Neuronal stem cell (in vitro differentiated cells): Measurements from ENCODE around the gene KDM7A.

Source experiments
- DNase-seq: peaks from one replicate; pipeline ENCODE4 v3.0.0-alpha.2; 2013; ENCODE audit warnings: low spot score
- H2AFZ ChIP-seq: one replicate; pipeline ENCODE4 v1.6.1; 2013; ENCODE audit warnings: mild to moderate bottlenecking, low read length, inconsistent platforms
- H2AK5ac ChIP-seq: 2 replicates; pipeline ENCODE4 v1.6.1; 2013; ENCODE audit warnings: low read depth, mild to moderate bottlenecking, inconsistent platforms, low read length, moderate library complexity, mixed read lengths
- H2BK120ac ChIP-seq: 2 replicates; pipeline ENCODE4 v1.6.1; 2013; ENCODE audit warnings: low read depth, mild to moderate bottlenecking, inconsistent platforms, low read length, moderate library complexity, mixed read lengths
- H2BK12ac ChIP-seq: one replicate; pipeline ENCODE4 v1.6.1; 2013; ENCODE audit warnings: low read length, inconsistent platforms
- H2BK15ac ChIP-seq: 2 replicates; pipeline ENCODE4 v1.6.1; 2013; ENCODE audit warnings: mild to moderate bottlenecking, low read length, inconsistent platforms, mixed read lengths
- H2BK5ac ChIP-seq: one replicate; pipeline ENCODE4 v1.6.1; 2013; ENCODE audit warnings: inconsistent platforms, mild to moderate bottlenecking, low read length, moderate library complexity
- H3K14ac ChIP-seq: one replicate; pipeline ENCODE4 v1.6.1; 2013; ENCODE audit warnings: low read length, inconsistent platforms
- H3K18ac ChIP-seq: 2 replicates; pipeline ENCODE4 v1.6.1; 2013; ENCODE audit warnings: low read length, inconsistent platforms
- H3K23ac ChIP-seq: 2 replicates; pipeline ENCODE4 v1.6.1; 2013; ENCODE audit warnings: low read depth, mild to moderate bottlenecking, mixed read lengths, low read length, inconsistent platforms; ENCODE audit not compliant: poor library complexity
- H3K27ac ChIP-seq: replicated peaks from 3 replicates; pipeline ENCODE4 v1.5.1; 2013; ENCODE audit warnings: low read length, inconsistent platforms
- H3K27me3 ChIP-seq, 3 experiments: 2 replicates each; pipeline ENCODE4 v1.6.1; 2013; ENCODE audit warnings: low read length in 3 of 3, mild to moderate bottlenecking in 2 of 3, inconsistent platforms in 1 of 3, low read depth in 1 of 3, mixed read lengths in 1 of 3, moderate library complexity in 1 of 3; ENCODE audit not compliant: control insufficient read depth in 3 of 3, insufficient read depth in 3 of 3
- H3K36me3 ChIP-seq, 2 donors: replicated peaks in 1 of 2; 2 replicates each; pipeline ENCODE4 v1.6.1; 2013; ENCODE audit warnings: low read length in 2 of 2; ENCODE audit not compliant: control insufficient read depth in 2 of 2, insufficient read depth in 2 of 2
- H3K4ac ChIP-seq: 2 replicates; pipeline ENCODE4 v1.6.1; 2013; ENCODE audit warnings: inconsistent platforms, mild to moderate bottlenecking, low read length, moderate library complexity
- H3K4me1 ChIP-seq, 2 donors: 1 replicate in 1 of 2; 2 replicates in 1 of 2; pipeline ENCODE4 v1.6.1; 2013; ENCODE audit warnings: low read length in 2 of 2, low read depth in 1 of 2; ENCODE audit not compliant: control insufficient read depth in 2 of 2, insufficient read depth in 1 of 2
- H3K4me2 ChIP-seq: one replicate; pipeline ENCODE4 v1.6.1; 2013; ENCODE audit warnings: mild to moderate bottlenecking, low read length, inconsistent platforms; ENCODE audit not compliant: insufficient read depth, poor library complexity, severe bottlenecking
- H3K4me3 ChIP-seq, 2 donors: 2 replicates each; pipeline ENCODE4 v1.5.1; 2013; ENCODE audit warnings: low read length in 2 of 2, mild to moderate bottlenecking in 2 of 2, inconsistent platforms in 1 of 2, moderate library complexity in 1 of 2
- H3K79me1 ChIP-seq: one replicate; pipeline ENCODE4 v1.6.1; 2013; ENCODE audit warnings: low read depth, mild to moderate bottlenecking, inconsistent platforms, low read length, moderate library complexity
- H3K9ac ChIP-seq: one replicate; pipeline ENCODE4 v1.6.1; 2013; ENCODE audit warnings: mild to moderate bottlenecking, low read depth, low read length, inconsistent platforms; ENCODE audit not compliant: poor library complexity
- H3K9me3 ChIP-seq, 2 donors: replicated peaks in 1 of 2; 2 replicates each; pipeline versions ENCODE3 to v1.6.1; 2013; ENCODE audit warnings: low read length in 2 of 2, mild to moderate bottlenecking in 2 of 2, inconsistent platforms in 1 of 2, low read depth in 1 of 2, mixed read lengths in 1 of 2, moderate library complexity in 1 of 2; ENCODE audit not compliant: control insufficient read depth in 2 of 2, insufficient read depth in 1 of 2
- H4K8ac ChIP-seq: one replicate; pipeline ENCODE4 v1.6.1; 2013; ENCODE audit warnings: low read depth, mild to moderate bottlenecking, inconsistent platforms, low read length, moderate library complexity
- H4K91ac ChIP-seq: one replicate; pipeline ENCODE4 v1.6.1; 2013; ENCODE audit warnings: low read length, low read depth, mild to moderate bottlenecking, inconsistent platforms; ENCODE audit not compliant: poor library complexity
- WGBS, 2 donors: extraction: QIAGEN DNeasy Blood & Tissue Kit; methylation state at CpG; one replicate each; pipeline ENCODE4 v1.1.7; 2013; ENCODE audit warnings: missing lambda C conversion rate in 2 of 2, mixed read lengths in 1 of 2; ENCODE audit not compliant: insufficient read length in 2 of 2, insufficient replicate concordance in 1 of 2; ENCODE audit errors: extremely low coverage in 2 of 2; 5-methylcytosine and 5-hydroxymethylcytosine counted together

Gene KDM7A

DNA sequence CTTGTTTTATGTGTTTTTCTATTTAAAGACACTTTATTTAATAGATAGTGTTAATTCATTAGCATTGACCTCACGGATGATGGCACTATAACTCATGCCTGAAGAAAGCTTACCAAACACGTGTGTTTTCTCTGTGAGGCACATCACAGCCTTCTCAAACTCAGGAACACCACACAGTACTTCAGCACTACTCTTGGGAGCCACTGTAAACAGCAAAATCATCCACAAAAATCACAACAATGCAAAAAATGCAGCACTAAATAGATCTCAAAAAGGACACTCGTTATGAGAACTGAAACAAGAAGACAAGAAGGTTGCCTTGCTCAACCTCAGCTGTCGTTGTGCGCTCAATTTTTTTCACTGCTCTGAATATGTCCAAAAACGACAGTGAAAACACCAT, 102.0 kb downstream of the KDM7A start:
- Histone ChIP-seq H4K91ac (no peak overlapping the region), H2BK15ac (no peak overlapping the region), H3K23ac (no peak overlapping the region), H3K79me1 (no peaks in the 10 kb centered on the region), H2BK5ac (no peak overlapping the region), H3K4me2 (no peak overlapping the region), H3K36me3 (no peaks in the 10 kb centered on the region), H2BK12ac (no peak overlapping the region), H3K4me1 (peaks cover 4 to 6% of the 10 kb centered on the region in 2 donors), H2AK5ac (no peak overlapping the region), H3K4ac (no peak overlapping the region), H4K8ac (no peak overlapping the region), H2AFZ (no peak overlapping the region), H2BK120ac (no peak overlapping the region), H3K4me3 (no peak overlapping the region), H3K27ac (no peak overlapping the region), H3K9me3 (no peaks in the 10 kb centered on the region), H3K14ac (no peak overlapping the region), H3K27me3 (peaks cover 0 to 4% (median 0%) of the 10 kb centered on the region in 3 experiments), H3K9ac (no peak overlapping the region), H3K18ac (no peak overlapping the region)
- no peak for DNase-seq
- WGBS, 2 donors: no CpG with 5 or more reads among the region's 6 CpGs

GRCh38 chr7:140070546-140070945, 106.2 kb downstream of the KDM7A start:
- no peak overlapping the region for H2AK5ac ChIP-seq
- H3K9me3 ChIP-seq: peaks cover 0 to 9% of the 10 kb centered on the region in 2 donors
- H2BK120ac ChIP-seq: no peak overlapping the region
- no peak overlapping the region for H3K23ac ChIP-seq
- no peak overlapping the region for H3K27ac ChIP-seq
- H3K18ac ChIP-seq: no peak overlapping the region
- H3K9ac ChIP-seq: no peak overlapping the region
- H4K8ac ChIP-seq: no peak overlapping the region
- H2BK15ac ChIP-seq: no peak overlapping the region
- no peaks in the 10 kb centered on the region for H3K36me3 ChIP-seq
- no peak overlapping the region for H3K4ac ChIP-seq
- H2BK12ac ChIP-seq: no peak overlapping the region
- H3K4me2 ChIP-seq: no peak overlapping the region
- no peak overlapping the region for H3K14ac ChIP-seq
- no peak overlapping the region for H4K91ac ChIP-seq
- no peaks in the 10 kb centered on the region for H3K79me1 ChIP-seq
- H3K27me3 ChIP-seq: peaks cover 0 to 4% (median 0%) of the 10 kb centered on the region in 3 experiments
- no peak for DNase-seq
- no peak overlapping the region for H2BK5ac ChIP-seq
- no peak overlapping the region for H3K4me3 ChIP-seq
- no peak overlapping the region for H2AFZ ChIP-seq
- no peaks in the 10 kb centered on the region for H3K4me1 ChIP-seq

DNA sequence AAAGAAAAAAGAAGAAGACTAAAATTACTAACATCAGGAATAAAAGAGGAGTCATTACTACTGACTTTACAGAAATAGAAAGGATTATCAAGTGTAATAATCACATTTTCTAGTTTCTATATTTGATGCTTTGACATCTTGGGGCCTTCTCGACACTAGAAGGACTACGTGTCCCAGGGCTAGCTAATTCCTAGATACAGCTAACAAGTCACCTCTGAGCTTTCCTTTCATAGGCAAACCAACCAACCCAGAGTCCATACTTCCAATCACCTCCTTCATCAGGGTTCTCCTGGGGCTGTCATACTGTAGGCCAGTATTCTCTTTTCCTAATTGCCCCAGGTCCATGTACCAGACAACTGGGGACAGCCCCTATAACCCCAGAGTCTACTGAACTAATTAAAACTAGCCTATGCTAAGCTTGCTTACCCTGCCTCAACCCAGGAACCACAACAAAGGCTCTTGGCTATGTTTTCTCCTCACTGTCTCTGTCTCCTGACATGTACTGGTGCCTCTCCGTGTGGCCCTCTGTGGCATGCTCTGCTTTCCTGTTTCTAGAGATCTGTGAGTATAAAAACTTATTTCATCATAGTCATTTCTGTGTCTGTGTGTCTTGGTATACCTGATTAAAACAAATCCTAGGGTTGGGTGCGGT, 107.4 kb downstream of the KDM7A start:
- Histone ChIP-seq H3K27me3 (peaks cover 0 to 4% (median 0%) of the 10 kb centered on the region in 3 experiments), H4K8ac (no peak overlapping the region), H2BK12ac (no peak overlapping the region), H3K9me3 (peaks cover 0 to 9% of the 10 kb centered on the region in 2 donors), H3K4me3 (no peak overlapping the region), H2BK15ac (no peak overlapping the region), H3K4me2 (no peak overlapping the region), H3K18ac (no peak overlapping the region), H3K27ac (no peak overlapping the region), H3K23ac (no peak overlapping the region), H2BK120ac (no peak overlapping the region), H3K4me1 (no peaks in the 10 kb centered on the region), H3K14ac (no peak overlapping the region), H3K36me3 (no peaks in the 10 kb centered on the region), H2BK5ac (no peak overlapping the region), H3K79me1 (no peaks in the 10 kb centered on the region), H2AFZ (no peak overlapping the region), H3K9ac (no peak overlapping the region), H4K91ac (no peak overlapping the region), H2AK5ac (no peak overlapping the region), H3K4ac (no peak overlapping the region)
- no CpG with 5 or more reads among the region's 4 CpGs for whole genome bisulfite sequencing, 2 donors
- DNase-seq: no peak

GRCh38 chr7:140068033-140068432, 108.8 kb downstream of the KDM7A start:
- H3K4me3 ChIP-seq: no peak overlapping the region
- H3K9me3 ChIP-seq: peaks cover 3 to 19% of the 10 kb centered on the region in 2 donors
- H3K9ac ChIP-seq: no peak overlapping the region
- H3K4ac ChIP-seq: no peak overlapping the region
- H3K14ac ChIP-seq: no peak overlapping the region
- no peaks in the 10 kb centered on the region for H3K4me1 ChIP-seq
- no peak overlapping the region for H2BK15ac ChIP-seq
- no peak overlapping the region for H4K8ac ChIP-seq
- no peak overlapping the region for H2AFZ ChIP-seq
- no peak overlapping the region for H2BK12ac ChIP-seq
- no peak overlapping the region for H2BK120ac ChIP-seq
- H3K18ac ChIP-seq: no peak overlapping the region
- no peaks in the 10 kb centered on the region for H3K79me1 ChIP-seq
- H3K4me2 ChIP-seq: no peak overlapping the region
- H2AK5ac ChIP-seq: no peak overlapping the region
- no peak overlapping the region for H3K23ac ChIP-seq
- H3K36me3 ChIP-seq: no peaks in the 10 kb centered on the region
- H3K27me3 ChIP-seq: peaks cover 4 to 10% (median 10%) of the 10 kb centered on the region in 3 experiments
- H4K91ac ChIP-seq: no peak overlapping the region
- no CpG with 5 or more reads among the region's 2 CpGs for WGBS, 2 donors
- no peak overlapping the region for H3K27ac ChIP-seq
- H2BK5ac ChIP-seq: no peak overlapping the region
- DNase-seq: no peak
